ENCODE measurements around the gene MTHFSD. TPM values are rescaled to one million over a fixed set of nuclear protein-coding genes. Genes with fewer than 3 reads are reported as not detected.
A peak's percentile ranks its signal among the peaks of the same experiment; 100 is the strongest.

The MTHFSD gene
- total and polyA plus RNA-seq, 9 donors = 11.0 to 24.9 (median 21.8) TPM

- Histone ChIP-seq H3K36me3 (no peaks in the 10 kb centered on the region), H3K4me1 (ENCODE audit: insufficient read depth) (peaks cover 7% of the 10 kb centered on the region), H3K9me3 (no peaks in the 10 kb centered on the region), H3K4me3 (no peak overlapping the region), H3K27me3 (no peaks in the 10 kb centered on the region), H3K27ac (no peak overlapping the region)
- TF ChIP-seq EP300 (IDR thresholded peaks at IDR 0.05) (no peak), POLR2A (IDR thresholded peaks at IDR 0.05) (no peak)
- TF ChIP-seq, protein P1, sequence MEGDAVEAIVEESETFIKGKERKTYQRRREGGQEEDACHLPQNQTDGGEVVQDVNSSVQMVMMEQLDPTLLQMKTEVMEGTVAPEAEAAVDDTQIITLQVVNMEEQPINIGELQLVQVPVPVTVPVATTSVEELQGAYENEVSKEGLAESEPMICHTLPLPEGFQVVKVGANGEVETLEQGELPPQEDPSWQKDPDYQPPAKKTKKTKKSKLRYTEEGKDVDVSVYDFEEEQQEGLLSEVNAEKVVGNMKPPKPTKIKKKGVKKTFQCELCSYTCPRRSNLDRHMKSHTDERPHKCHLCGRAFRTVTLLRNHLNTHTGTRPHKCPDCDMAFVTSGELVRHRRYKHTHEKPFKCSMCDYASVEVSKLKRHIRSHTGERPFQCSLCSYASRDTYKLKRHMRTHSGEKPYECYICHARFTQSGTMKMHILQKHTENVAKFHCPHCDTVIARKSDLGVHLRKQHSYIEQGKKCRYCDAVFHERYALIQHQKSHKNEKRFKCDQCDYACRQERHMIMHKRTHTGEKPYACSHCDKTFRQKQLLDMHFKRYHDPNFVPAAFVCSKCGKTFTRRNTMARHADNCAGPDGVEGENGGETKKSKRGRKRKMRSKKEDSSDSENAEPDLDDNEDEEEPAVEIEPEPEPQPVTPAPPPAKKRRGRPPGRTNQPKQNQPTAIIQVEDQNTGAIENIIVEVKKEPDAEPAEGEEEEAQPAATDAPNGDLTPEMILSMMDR (IDR thresholded peaks at IDR 0.05) = no peak
- intact Hi-C loops (cut with DNase I) = no loop called here
- WGBS, 3 donors = 90 to 94% (median 90%) methylated on average over 7 of the region's 7 CpGs
- peak in 1 of 5 donors; percentile 15 for DNase-seq
These were observed 22.6 kb downstream of the MTHFSD start for GRCh38 chr16:86532526-86532815.

GRCh38 chr16:86531641-86532525, 23.2 kb downstream of the MTHFSD start:
- H3K4me3 ChIP-seq = no peak overlapping the region
- DNase-seq = peak in 3 of 5 donors; percentile 53 to 61 (median 56)
- TF ChIP-seq POLR2A (IDR thresholded peaks at IDR 0.05) (no peak), EP300 (IDR thresholded peaks at IDR 0.05) (no peak)
- TF ChIP-seq, protein P1 (IDR thresholded peaks at IDR 0.05) = no peak
- no peaks in the 10 kb centered on the region for H3K27me3 ChIP-seq
- WGBS, 3 donors = 84 to 87% (median 87%) methylated on average over 48 to 49 of the region's 49 CpGs
- no peaks in the 10 kb centered on the region for H3K9me3 ChIP-seq
- peaks cover 7% of the 10 kb centered on the region for H3K4me1 ChIP-seq (ENCODE audit: insufficient read depth)
- intact Hi-C loops (cut with DNase I) = no loop called here
- peak overlapping the region; percentile 76 to 88 for H3K27ac ChIP-seq
- H3K36me3 ChIP-seq = no peaks in the 10 kb centered on the region

DNA sequence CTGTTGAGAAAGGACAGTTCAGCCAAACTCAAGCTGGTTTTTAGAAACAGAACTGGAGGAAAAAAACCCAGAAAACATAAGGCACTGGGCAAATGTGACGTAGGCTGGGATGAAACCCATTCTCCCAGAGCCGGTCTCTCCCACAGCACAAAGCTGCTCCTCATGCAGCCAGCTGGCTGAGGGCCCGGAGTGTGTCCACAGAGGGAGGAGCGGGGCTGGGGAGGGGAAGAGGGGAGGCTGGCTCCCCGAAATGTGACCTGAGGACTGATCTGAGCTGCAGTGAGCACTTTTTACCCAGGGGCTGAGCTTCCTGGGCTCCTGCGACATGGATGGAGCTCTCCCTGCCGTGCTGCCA, 23.9 kb downstream of the MTHFSD start:
- WGBS, 3 donors = 10 to 33% (median 16%) methylated on average over 7 of the region's 7 CpGs
- Histone ChIP-seq H3K36me3 (no peaks in the 10 kb centered on the region), H3K9me3 (no peaks in the 10 kb centered on the region), H3K4me1 (ENCODE audit: insufficient read depth) (peaks cover 7% of the 10 kb centered on the region), H3K27ac (peak overlapping the region; percentile 76 to 88), H3K27me3 (no peaks in the 10 kb centered on the region), H3K4me3 (no peak overlapping the region)
- peak; percentile 87 to 92 (median 90) for DNase-seq
- TF ChIP-seq POLR2A (IDR thresholded peaks at IDR 0.05) (no peak), EP300 (IDR thresholded peaks at IDR 0.05) (no peak)
- intact Hi-C loops (cut with DNase I) = no loop called here

GRCh38 chr16:86530251-86531190, 24.5 kb downstream of the MTHFSD start:
- H3K27me3 ChIP-seq = no peaks in the 10 kb centered on the region
- no peaks in the 10 kb centered on the region for H3K36me3 ChIP-seq
- peaks cover 7% of the 10 kb centered on the region for H3K4me1 ChIP-seq (ENCODE audit: insufficient read depth)
- no peaks in the 10 kb centered on the region for H3K9me3 ChIP-seq
- TF ChIP-seq, protein P1 (IDR thresholded peaks at IDR 0.05) = no peak
- TF ChIP-seq POLR2A (IDR thresholded peaks at IDR 0.05) = no peak
- no peak for TF ChIP-seq EP300 (IDR thresholded peaks at IDR 0.05)
- WGBS, 3 donors = 30 to 57% (median 39%) methylated on average over 31 of the region's 31 CpGs
- H3K27ac ChIP-seq = peak overlapping the region; percentile 76 to 88
- intact Hi-C loops (cut with DNase I) = no loop called here
- H3K4me3 ChIP-seq = no peak overlapping the region
- DNase-seq = peak; percentile 68 to 79 (median 73)

Measured in ovary (tissue), 9 donors.